Left ventricle myocardium inferior (tissue), 1 donor: Measurements from ENCODE around the gene PLEKHG5. TPM values are rescaled to one million over a fixed set of nuclear protein-coding genes. Genes with fewer than 3 reads are reported as not detected.
A peak's percentile ranks its signal among the peaks of the same experiment; 100 is the strongest.

Experiments
- DNase-seq: peaks from one replicate; pipeline ENCODE4 v3.0.0-alpha.2; 2020
- H3K27ac ChIP-seq: fragments of 200-600 bp; replicated peaks from 2 replicates; pipeline ENCODE4 v1.8.0; 2021
- H3K27me3 ChIP-seq: fragments of 200-600 bp; 2 replicates; pipeline ENCODE4 v1.8.0; 2021; ENCODE audit warnings: low read depth
- H3K36me3 ChIP-seq: fragments of 200-600 bp; 2 replicates; pipeline ENCODE4 v1.8.0; 2021
- H3K4me1 ChIP-seq: fragments of 200-600 bp; 2 replicates; pipeline ENCODE4 v1.8.0; 2021
- H3K4me3 ChIP-seq: fragments of 200-600 bp; 2 replicates; pipeline ENCODE4 v1.8.0; 2021; ENCODE audit warnings: mild to moderate bottlenecking, moderate library complexity
- H3K9me3 ChIP-seq: fragments of 200-600 bp; replicated peaks from 2 replicates; pipeline ENCODE4 v1.8.0; 2021
- CTCF ChIP-seq: fragments of 200-600 bp; IDR thresholded peaks from 2 replicates; pipeline ENCODE4 v1.8.0; 2021; ENCODE audit warnings: antibody characterized with exemption, mild to moderate bottlenecking, borderline replicate concordance
- intact Hi-C: fragments of 100-400 bp; cut with micrococcal nuclease; formaldehyde crosslinking; loops from one replicate; pipeline ENCODE4 v1.11.0; 2022
- total RNA-seq: library from RNA; stranded (reverse); fragmentation: NEBNext Ultra II Directional; extraction: Animal tissue kit (Norgen Biotek cat#: 25700); gene quantifications from one replicate; pipeline ENCODE4 v1.2.1, GENCODE V29; 2021
- donor health status: DM: no; HTN: yes; CAD: no; lungs with severe emphysema.

The PLEKHG5 gene
- total RNA-seq, 1 donor from 2014 or later = 16.2 TPM

- peaks cover 96% of the 10 kb centered on the region for H3K27me3 ChIP-seq
- no peaks in the 10 kb centered on the region for H3K9me3 ChIP-seq
- no peak for DNase-seq
- intact Hi-C loops = no loop called here
- no peak overlapping the region for H3K27ac ChIP-seq
- no peaks in the 10 kb centered on the region for H3K36me3 ChIP-seq
- peaks cover 22% of the 10 kb centered on the region for H3K4me1 ChIP-seq
- no peak overlapping the region for H3K4me3 ChIP-seq
- peak; percentile 67 for TF ChIP-seq CTCF
These were observed 46.3 kb downstream of the PLEKHG5 start for GRCh38 chr1:6445062-6445763.

GRCh38 chr1:6444377-6444776 lies 47.1 kb downstream of the PLEKHG5 start:
- intact Hi-C loops = no loop called here
- TF ChIP-seq CTCF = no peak
- Histone ChIP-seq H3K27me3 (peaks cover 96% of the 10 kb centered on the region), H3K4me3 (no peak overlapping the region), H3K27ac (no peak overlapping the region), H3K4me1 (peaks cover 25% of the 10 kb centered on the region), H3K36me3 (no peaks in the 10 kb centered on the region), H3K9me3 (no peaks in the 10 kb centered on the region)
- DNase-seq = no peak

- no peaks in the 10 kb centered on the region for H3K9me3 ChIP-seq
- no peaks in the 10 kb centered on the region for H3K36me3 ChIP-seq
- H3K27me3 ChIP-seq = peaks cover 96% of the 10 kb centered on the region
- H3K27ac ChIP-seq = no peak overlapping the region
- TF ChIP-seq CTCF = no peak
- intact Hi-C loops = no loop called here
- DNase-seq = no peak
- peaks cover 25% of the 10 kb centered on the region for H3K4me1 ChIP-seq
- no peak overlapping the region for H3K4me3 ChIP-seq
These were observed 47.9 kb downstream of the PLEKHG5 start for GRCh38 chr1:6443339-6444115.

- H3K4me3 ChIP-seq = no peak overlapping the region
- H3K27me3 ChIP-seq = peaks cover 92% of the 10 kb centered on the region
- intact Hi-C loops = no loop called here
- no peak for TF ChIP-seq CTCF
- H3K27ac ChIP-seq = no peak overlapping the region
- H3K36me3 ChIP-seq = no peaks in the 10 kb centered on the region
- peaks cover 8% of the 10 kb centered on the region for H3K4me1 ChIP-seq
- H3K9me3 ChIP-seq = no peaks in the 10 kb centered on the region
- no peak for DNase-seq
These were observed 49.9 kb downstream of the PLEKHG5 start for GRCh38 chr1:6441586-6441985.

GRCh38 chr1:6440198-6441126 lies 51.0 kb downstream of the PLEKHG5 start:
- H3K27ac ChIP-seq = no peak overlapping the region
- peak; percentile 49 for TF ChIP-seq CTCF
- H3K27me3 ChIP-seq = peaks cover 83% of the 10 kb centered on the region
- peaks cover 8% of the 10 kb centered on the region for H3K4me1 ChIP-seq
- DNase-seq = no peak
- intact Hi-C loops = no loop called here
- no peaks in the 10 kb centered on the region for H3K36me3 ChIP-seq
- peak overlapping the region; percentile 42 for H3K4me3 ChIP-seq
- H3K9me3 ChIP-seq = no peaks in the 10 kb centered on the region
